IMR-90 (cell line): ENCODE measurements around the gene HS6ST3.

Experiments
- CTCF ChIP-seq: conservative IDR thresholded peaks from 2 replicates; pipeline ENCODE4 v1.5.1; 2012; ENCODE audit warnings: mild to moderate bottlenecking, low read depth, low read length, improper control_type of control experiment
- ELK1 ChIP-seq: fragments of 150-350 bp; IDR thresholded peaks from 2 replicates; pipeline ENCODE4 v1.6.1; 2016; ENCODE audit warnings: low read depth, mild to moderate bottlenecking, low read length, moderate library complexity, borderline replicate concordance
- NFE2L2 ChIP-seq: fragments of 150-350 bp; IDR thresholded peaks from 2 replicates; pipeline ENCODE4 v1.6.1; 2016; ENCODE audit warnings: low read depth, mild to moderate bottlenecking, low read length
- POLR2A ChIP-seq: IDR thresholded peaks from 2 replicates; pipeline ENCODE4 v1.6.1; 2012; ENCODE audit warnings: mild to moderate bottlenecking, low read depth, low read length
- RAD21 ChIP-seq: IDR thresholded peaks from 2 replicates; pipeline ENCODE4 v1.6.1; 2012; ENCODE audit warnings: low read length, improper control_type of control experiment

GRCh38 chr13:96119921-96120320, 30.0 kb downstream of the HS6ST3 start:
- TF ChIP-seq ELK1 (no peak), CTCF (no peak), POLR2A (no peak), NFE2L2 (no peak), RAD21 (no peak)
